GM12878 (cell line): ENCODE results near the gene UBE2D3. TPM values are rescaled to one million over a fixed set of nuclear protein-coding genes. Genes with fewer than 3 reads are reported as not detected.

Source experiments
- ATAC-seq: fragments of 200-7000 bp; cut with Tn5 transposase; 3 replicates; pipeline ENCODE4 v1.9.1; 2020; ENCODE audit warnings: mild to moderate bottlenecking, moderate library complexity
- BruUV-seq: library from RNA; stranded (reverse); fragments of 400-500 nt; replicated peaks from 2 replicates; lab custom pipeline; 2021; lab: Mats Ljungman, UMichigan
- CTCF ChIA-PET: fragments of 300-600 bp; sonication (Branson Sonifier 250); formaldehyde crosslinking; extraction: SDS; loops from one replicate; lab custom pipeline; 2021; ENCODE audit warnings: inconsistent platforms; lab: Yijun Ruan, JAX
- POLR2A ChIA-PET: fragments of 350-600 bp; formaldehyde crosslinking; extraction: SDS; loops from one replicate; lab custom pipeline; 2021; ENCODE audit warnings: inconsistent platforms; lab: Charles Lee
- RAD21 ChIA-PET: fragments of 300-600 bp; sonication (Branson Sonifier 250); formaldehyde crosslinking; loops from one replicate; lab custom pipeline; 2023; ENCODE audit warnings: antibody characterized with exemption; ENCODE audit not compliant: unreplicated experiment; lab: Charles Lee
- SMC1A ChIA-PET: fragments of 300-600 bp; sonication (Branson Sonifier 250); formaldehyde crosslinking; loops from one replicate; lab custom pipeline; 2023; ENCODE audit not compliant: unreplicated experiment, uncharacterized antibody; lab: Charles Lee
- DNase-seq: peaks from one replicate; pipeline ENCODE4 v3.0.0-alpha.2; 2011; ENCODE audit warnings: low read depth, low spot score
- FAIRE-seq: peaks from 3 replicates; lab custom pipeline; 2011; peaks lifted over from hg19 to GRCh38; lab: Jason Lieb, UNC
- H2AFZ ChIP-seq: 2 replicates; pipeline ENCODE4 v1.6.0; 2011; ENCODE audit warnings: low read depth, low read length, control low read depth; ENCODE audit not compliant: control insufficient read depth
- H3K27ac ChIP-seq: 2 replicates; pipeline ENCODE4 v1.5.1; 2011; ENCODE audit warnings: control low read depth; ENCODE audit not compliant: control insufficient read depth, insufficient read depth
- H3K27me3 ChIP-seq, 2 experiments: replicated peaks in 1 of 2; 2 replicates each; pipeline versions ENCODE4 v1.6.0 to v1.6.1; 2011; ENCODE audit warnings: low read length in 1 of 2; ENCODE audit not compliant: control insufficient read depth in 2 of 2, insufficient read depth in 2 of 2
- H3K36me3 ChIP-seq, 2 experiments: 2 replicates each; pipeline ENCODE4 v1.5.1; 2011; ENCODE audit warnings: low read length in 1 of 2; ENCODE audit not compliant: control insufficient read depth in 2 of 2, insufficient read depth in 2 of 2
- H3K4me1 ChIP-seq: 2 replicates; pipeline ENCODE4 v1.6.1; 2011; ENCODE audit warnings: mild to moderate bottlenecking, low read length, moderate library complexity, mixed read lengths; ENCODE audit not compliant: control insufficient read depth, insufficient read depth
- H3K4me2 ChIP-seq: 2 replicates; pipeline ENCODE4 v1.6.0; 2011; ENCODE audit warnings: control low read depth; ENCODE audit not compliant: control insufficient read depth, insufficient read depth
- H3K4me3 ChIP-seq: fragments of 200-600 bp; sonication (generic); 2 replicates; pipeline ENCODE4 v1.5.1; 2016
- H3K79me2 ChIP-seq: 2 replicates; pipeline ENCODE4 v1.6.0; 2011; ENCODE audit warnings: low read length; ENCODE audit not compliant: control insufficient read depth, insufficient read depth
- H3K9ac ChIP-seq: 2 replicates; pipeline ENCODE4 v1.8.0; 2011; ENCODE audit warnings: low read length, control low read depth, mixed read lengths; ENCODE audit not compliant: control insufficient read depth, insufficient read depth
- H3K9me3 ChIP-seq: replicated peaks from 3 replicates; pipeline ENCODE4 v1.5.1; 2011; ENCODE audit warnings: mild to moderate bottlenecking, low read length; ENCODE audit not compliant: control insufficient read depth, insufficient read depth
- H4K20me1 ChIP-seq: 2 replicates; pipeline ENCODE4 v1.6.0; 2011; ENCODE audit not compliant: control insufficient read depth, insufficient read depth
- BCL11A ChIP-seq: IDR thresholded peaks from 2 replicates; pipeline ENCODE4 v1.6.1; 2011; ENCODE audit warnings: low read depth, low read length
- NFIC ChIP-seq: IDR thresholded peaks from 2 replicates; pipeline ENCODE4 v1.6.1; 2012; ENCODE audit warnings: low read depth, mild to moderate bottlenecking, inconsistent platforms, low read length, moderate library complexity
- RB1 ChIP-seq: fragments of 450-650 bp; formaldehyde crosslinking; IDR thresholded peaks from 2 replicates; pipeline ENCODE4 v1.6.1; 2017; ENCODE audit warnings: mild to moderate bottlenecking, borderline replicate concordance
- SMC3 ChIP-seq: IDR thresholded peaks from 2 replicates; pipeline ENCODE4 v1.6.1; 2011; ENCODE audit warnings: low read length, improper control_type of control experiment, borderline replicate concordance
- SREBF1 ChIP-seq: IDR thresholded peaks from 2 replicates; pipeline ENCODE4 v1.6.1; 2012; ENCODE audit warnings: mild to moderate bottlenecking, low read length
- WGBS: methylation state at CpG from one replicate; pipeline ENCODE4 v1.1.6; 2016; ENCODE audit warnings: low lambda C conversion rate; ENCODE audit not compliant: insufficient replicate concordance, insufficient coverage; ENCODE audit errors: missing lambda C conversion rate; 5-methylcytosine and 5-hydroxymethylcytosine counted together
- in situ Hi-C: fragments of 300-500 bp; cut with MboI; formaldehyde crosslinking; loops from 9 replicates; pipeline ENCODE4 v1.14.3; 2018; ENCODE audit warnings: mixed read lengths
- intact Hi-C: fragments of 100-400 bp; cut with micrococcal nuclease; formaldehyde crosslinking; loops from one replicate; pipeline ENCODE4 v1.14.2; 2022; ENCODE audit not compliant: unreplicated experiment
- polyA plus RNA-seq, 11 experiments: library from polyadenylated mRNA; depleted of rRNA in 4 of 11; unstranded in 6 of 11; stranded (reverse) in 5 of 11; fragments of >200 nt; fragmentation: Nextera tagmentation in 4 of 11; fragmentation: Illumina TruSeq in 1 of 11; extraction: Ambion mirVana in 4 of 11; extraction: Trizol in 1 of 11; gene quantifications; 1 replicate in 1 of 11; 2 replicates in 10 of 11; pipeline versions ENCODE4 v1.2.1 to v1.2.3, GENCODE V29; 2011 to 2016; ENCODE audit warnings: inconsistent platforms in 2 of 11, missing spikeins in 2 of 11, low read depth in 1 of 11
- total RNA-seq, 4 experiments: library from RNA; depleted of rRNA in 3 of 4; stranded (reverse); fragments of >200 nt in 3 of 4; fragmentation: Illumina TruSeq in 1 of 4; extraction: Trizol in 1 of 4; gene quantifications; 2 replicates each; pipeline versions ENCODE4 v1.2.1 to v1.2.3, GENCODE V29; 2013 to 2021
- TF ChIP-seq, protein P1 (sequence below): fragments of 450-650 bp; IDR thresholded peaks from 2 replicates; pipeline ENCODE4 v1.6.1; 2018; ENCODE audit warnings: borderline replicate concordance, mild to moderate bottlenecking; ENCODE audit not compliant: partially characterized antibody
- TF ChIP-seq, protein P2 (sequence below): fragments of 450-650 bp; conservative IDR thresholded peaks from 2 replicates; pipeline ENCODE4 v1.6.1; 2017; ENCODE audit warnings: mild to moderate bottlenecking, moderate library complexity

UBE2D3 gene
- total and polyA plus RNA-seq, 10 of the 15 experiments (the other 5 are each of a cell fraction or from before 2014, with no cell fraction given): 162 to 572 (median 395) TPM

DNA sequence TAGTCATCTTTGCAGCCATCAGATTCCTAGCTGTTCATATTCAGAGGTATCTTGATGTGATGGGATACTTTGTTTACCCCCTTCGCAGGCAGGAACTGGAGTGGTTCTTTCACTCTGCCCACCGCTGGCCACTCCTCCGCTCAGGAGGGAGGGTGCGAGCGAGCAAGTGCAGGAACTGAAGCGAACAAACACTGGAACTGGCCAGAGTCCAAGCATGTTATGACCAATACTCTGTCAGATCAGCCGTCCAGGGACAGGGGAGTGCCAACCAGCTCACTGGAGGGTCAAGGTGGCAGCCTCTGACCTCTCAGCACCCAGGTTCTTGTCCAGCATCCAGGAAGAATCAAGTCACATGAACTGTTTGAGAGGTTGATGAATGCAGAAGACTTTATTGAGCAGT is 48.6 kb downstream of the UBE2D3 start:
- Histone ChIP-seq H4K20me1 (no peaks in the 10 kb centered on the region), H2AFZ (no peak overlapping the region), H3K36me3 (no peaks in the 10 kb centered on the region), H3K27me3 (no peaks in the 10 kb centered on the region), H3K4me1 (no peaks in the 10 kb centered on the region), H3K79me2 (no peaks in the 10 kb centered on the region), H3K9me3 (no peaks in the 10 kb centered on the region), H3K4me3 (no peak overlapping the region), H3K27ac (no peak overlapping the region), H3K4me2 (no peak overlapping the region), H3K9ac (no peak overlapping the region)
- ChIA-PET RAD21 (no interaction called here), CTCF (no interaction called here), SMC1A (no interaction called here), POLR2A (no interaction called here)
- ATAC-seq (no peak), DNase-seq (no peak), FAIRE-seq (no peak)
- in situ Hi-C loops: no loop called here
- no TSS peak for BruUV-seq
- TF ChIP-seq, protein P1, sequence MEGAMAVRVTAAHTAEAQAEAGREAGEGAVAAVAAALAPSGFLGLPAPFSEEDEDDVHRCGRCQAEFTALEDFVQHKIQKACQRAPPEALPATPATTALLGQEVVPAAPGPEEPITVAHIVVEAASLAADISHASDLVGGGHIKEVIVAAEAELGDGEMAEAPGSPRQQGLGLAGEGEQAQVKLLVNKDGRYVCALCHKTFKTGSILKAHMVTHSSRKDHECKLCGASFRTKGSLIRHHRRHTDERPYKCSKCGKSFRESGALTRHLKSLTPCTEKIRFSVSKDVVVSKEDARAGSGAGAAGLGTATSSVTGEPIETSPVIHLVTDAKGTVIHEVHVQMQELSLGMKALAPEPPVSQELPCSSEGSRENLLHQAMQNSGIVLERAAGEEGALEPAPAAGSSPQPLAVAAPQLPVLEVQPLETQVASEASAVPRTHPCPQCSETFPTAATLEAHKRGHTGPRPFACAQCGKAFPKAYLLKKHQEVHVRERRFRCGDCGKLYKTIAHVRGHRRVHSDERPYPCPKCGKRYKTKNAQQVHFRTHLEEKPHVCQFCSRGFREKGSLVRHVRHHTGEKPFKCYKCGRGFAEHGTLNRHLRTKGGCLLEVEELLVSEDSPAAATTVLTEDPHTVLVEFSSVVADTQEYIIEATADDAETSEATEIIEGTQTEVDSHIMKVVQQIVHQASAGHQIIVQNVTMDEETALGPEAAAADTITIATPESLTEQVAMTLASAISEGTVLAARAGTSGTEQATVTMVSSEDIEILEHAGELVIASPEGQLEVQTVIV: no peak
- TF ChIP-seq SREBF1 (no peak), RB1 (no peak), SMC3 (no peak), BCL11A (no peak), NFIC (no peak)
- TF ChIP-seq, protein P2, sequence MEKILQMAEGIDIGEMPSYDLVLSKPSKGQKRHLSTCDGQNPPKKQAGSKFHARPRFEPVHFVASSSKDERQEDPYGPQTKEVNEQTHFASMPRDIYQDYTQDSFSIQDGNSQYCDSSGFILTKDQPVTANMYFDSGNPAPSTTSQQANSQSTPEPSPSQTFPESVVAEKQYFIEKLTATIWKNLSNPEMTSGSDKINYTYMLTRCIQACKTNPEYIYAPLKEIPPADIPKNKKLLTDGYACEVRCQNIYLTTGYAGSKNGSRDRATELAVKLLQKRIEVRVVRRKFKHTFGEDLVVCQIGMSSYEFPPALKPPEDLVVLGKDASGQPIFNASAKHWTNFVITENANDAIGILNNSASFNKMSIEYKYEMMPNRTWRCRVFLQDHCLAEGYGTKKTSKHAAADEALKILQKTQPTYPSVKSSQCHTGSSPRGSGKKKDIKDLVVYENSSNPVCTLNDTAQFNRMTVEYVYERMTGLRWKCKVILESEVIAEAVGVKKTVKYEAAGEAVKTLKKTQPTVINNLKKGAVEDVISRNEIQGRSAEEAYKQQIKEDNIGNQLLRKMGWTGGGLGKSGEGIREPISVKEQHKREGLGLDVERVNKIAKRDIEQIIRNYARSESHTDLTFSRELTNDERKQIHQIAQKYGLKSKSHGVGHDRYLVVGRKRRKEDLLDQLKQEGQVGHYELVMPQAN: no peak
- WGBS: 83% methylated on average over 7 of the region's 7 CpGs
- intact Hi-C loops: no loop called here
